Activated gamma-delta T cell (primary cell): Measurements from ENCODE around the gene PHACTR2.

ENCODE experiments used
- DNase-seq: peaks from one replicate; lab custom pipeline; 2025; lab: John Stamatoyannopoulos, UW

Gene PHACTR2

GRCh38 chr6:143742070-143742954 lies 64.5 kb downstream of the PHACTR2 start:
- DNase-seq: no peak

DNA sequence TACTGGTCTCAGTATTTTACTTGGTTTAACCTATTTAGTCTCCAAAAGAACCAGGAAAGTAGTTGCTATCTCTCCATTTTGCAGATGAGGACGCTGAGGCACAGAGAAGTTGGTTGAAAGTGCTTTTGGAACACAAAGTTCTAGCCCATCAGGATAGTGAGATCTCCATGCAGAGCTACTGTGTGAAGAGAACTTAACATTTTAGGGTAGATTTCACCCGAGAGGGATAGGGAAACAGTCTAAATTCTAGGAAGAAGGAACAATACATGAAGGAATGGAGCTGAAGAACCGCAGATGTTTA lies 65.1 kb downstream of the PHACTR2 start:
- no peak for DNase-seq

DNA sequence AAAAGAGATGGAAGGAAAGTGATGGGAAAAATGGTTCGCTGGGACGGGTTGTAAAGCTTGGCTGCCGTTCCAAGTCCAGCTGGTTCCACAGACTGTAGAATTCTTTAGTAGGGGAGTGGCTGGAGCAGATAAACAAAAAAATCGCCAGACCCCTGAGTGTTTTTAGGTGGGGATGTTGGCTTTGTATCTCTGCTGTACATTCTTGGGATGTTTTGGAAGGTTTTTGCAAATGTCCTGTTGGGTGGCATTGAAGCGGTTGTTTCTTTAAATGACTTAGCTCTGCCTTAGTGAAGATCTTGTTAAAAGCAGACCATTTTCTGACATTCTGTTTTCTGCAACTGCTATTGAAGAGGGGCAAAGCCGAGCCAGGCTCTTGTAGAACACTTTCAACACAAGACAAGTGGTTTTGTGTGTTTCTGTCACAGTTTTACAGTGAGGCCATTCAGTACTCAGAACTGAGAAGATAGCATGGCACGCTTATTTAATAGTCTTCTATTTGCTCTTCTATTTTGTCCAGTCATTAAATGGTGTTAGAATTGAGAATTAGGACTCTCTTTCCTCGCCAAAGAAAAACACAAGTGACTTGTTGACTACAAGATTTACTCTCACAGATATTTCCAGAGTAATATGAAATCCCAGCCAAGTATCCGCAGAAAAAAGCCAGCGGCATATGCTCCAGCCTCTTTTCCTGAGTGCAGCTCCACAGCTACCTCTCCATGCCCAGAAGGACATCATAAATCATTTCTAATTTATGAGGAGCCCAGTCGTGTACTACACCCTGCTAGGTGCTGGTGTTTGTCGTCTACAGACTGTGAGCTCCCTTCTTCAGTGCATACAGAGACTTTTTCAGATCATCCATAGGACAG lies 65.8 kb downstream of the PHACTR2 start:
- no peak for DNase-seq

DNA sequence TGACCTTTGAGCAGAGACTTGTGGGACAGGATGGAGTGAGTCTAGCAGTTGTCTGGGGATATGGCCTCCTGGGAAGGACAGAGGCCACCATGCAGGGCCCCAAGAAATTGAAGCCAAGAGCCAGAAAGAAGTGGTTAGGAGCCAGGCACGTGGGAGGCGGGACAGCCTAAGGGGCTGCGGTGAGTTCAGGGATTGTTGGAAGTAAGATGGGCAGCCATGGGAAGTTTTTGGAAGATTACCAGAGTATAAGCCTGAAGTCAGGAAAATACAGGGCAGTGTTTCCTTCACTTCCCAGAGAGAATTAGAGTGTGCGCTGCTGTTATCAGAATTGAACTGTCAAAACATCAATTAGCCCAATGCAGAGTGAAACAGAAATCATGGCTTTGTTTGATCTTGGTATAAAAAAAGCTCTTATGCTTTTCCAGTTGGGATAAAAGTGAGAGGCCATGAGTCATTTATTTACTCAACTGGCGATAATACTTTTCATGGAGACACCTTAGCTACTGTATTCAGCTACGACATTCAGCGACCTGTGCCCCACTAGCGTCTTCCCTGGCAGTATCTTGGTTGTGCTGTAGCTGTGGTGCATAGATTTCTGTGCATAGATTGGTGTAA lies 66.9 kb downstream of the PHACTR2 start:
- no peak for DNase-seq

GRCh38 chr6:143745166-143746133 lies 67.7 kb downstream of the PHACTR2 start:
- DNase-seq: no peak

DNA sequence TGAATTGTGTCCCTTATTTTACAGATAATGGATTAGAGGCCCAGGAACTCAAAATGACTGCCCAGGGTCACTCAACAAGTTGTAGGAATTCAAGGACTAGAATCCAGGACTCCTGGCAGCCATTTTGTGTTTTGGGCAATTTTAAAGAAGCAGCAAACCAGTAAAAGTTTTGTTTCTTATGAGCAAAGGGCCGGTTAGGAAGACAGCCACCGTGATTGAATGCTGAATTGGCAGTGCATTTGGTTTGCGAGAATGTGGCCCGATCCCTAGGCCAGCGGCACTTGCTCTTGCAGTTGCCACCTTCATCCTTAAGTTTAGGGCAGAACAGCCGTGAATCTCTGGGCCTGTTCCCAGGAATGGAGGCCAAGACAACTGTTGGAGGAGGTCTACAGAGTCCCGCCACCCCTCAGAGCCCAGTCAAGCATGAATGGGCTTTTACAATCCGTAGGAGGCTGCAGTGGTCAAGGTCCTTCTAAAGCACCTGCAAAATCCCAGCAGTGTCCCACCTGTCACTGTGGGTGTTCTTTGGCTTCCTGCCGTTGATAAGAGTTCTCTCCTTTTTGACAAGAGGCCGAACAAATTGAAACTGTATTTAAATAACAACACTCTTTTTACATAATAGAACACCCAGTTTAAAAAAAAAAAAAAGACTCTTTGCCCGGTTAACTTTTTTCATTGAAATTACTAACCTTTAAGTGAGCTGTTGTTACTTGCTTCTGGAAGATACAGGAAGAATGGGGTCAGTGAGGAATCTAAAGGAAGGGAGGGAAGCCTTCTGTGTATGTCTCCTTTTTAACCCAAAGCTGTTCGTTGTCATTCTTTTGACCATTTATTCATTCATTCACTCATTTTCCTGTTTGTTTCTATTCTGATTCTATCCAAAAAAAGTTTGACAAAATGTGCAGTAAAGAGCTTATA lies 68.7 kb downstream of the PHACTR2 start:
- no peak for DNase-seq

DNA sequence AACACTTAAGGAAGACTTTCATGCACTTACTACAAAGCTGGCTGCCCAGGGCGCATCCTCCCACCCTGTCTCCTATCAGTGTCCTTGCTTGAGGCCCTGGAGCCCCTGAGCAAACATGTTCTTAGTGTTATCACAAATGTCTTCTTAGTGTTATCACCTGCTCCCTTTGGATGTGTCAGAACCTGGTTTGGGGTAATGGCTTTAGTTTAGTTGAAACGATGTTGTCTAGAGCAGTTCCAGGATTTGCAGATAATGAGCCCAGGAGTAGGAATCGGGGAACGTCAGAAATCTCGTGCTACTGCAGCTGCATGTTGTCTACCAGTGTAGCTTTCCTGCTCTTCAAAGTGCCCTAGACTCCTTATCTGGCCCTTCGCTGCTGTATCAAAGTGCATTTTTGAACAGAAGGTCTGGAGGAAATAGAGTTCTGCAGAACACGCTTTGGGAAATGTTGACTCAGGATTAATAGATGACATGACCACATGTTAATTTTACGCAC lies 69.6 kb downstream of the PHACTR2 start:
- no peak for DNase-seq

- no peak for DNase-seq
Observed at GRCh38 chr6:143749891-143750290, 72.1 kb downstream of the PHACTR2 start.

DNA sequence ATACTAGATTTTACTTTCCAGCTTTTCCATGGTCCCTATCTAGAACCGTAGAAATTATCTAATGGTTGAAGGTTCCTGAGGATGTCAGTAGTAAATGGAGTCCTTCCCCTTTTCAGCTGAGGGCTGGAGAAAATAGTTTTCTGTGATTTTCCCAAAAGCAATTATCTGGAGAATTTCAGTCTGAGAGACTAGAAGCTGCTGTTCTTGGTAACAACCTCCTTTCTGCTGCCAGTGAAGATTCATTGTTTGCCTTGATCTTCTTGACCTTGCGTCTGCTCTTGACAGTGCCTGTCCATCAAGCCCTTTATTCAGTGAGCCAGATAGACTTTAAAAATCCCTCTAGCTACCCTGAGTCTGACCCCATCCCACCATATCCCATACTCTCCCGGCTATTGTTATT lies 73.1 kb downstream of the PHACTR2 start:
- no peak for DNase-seq

- DNase-seq: no peak
Observed at GRCh38 chr6:143752459-143752858, 74.7 kb downstream of the PHACTR2 start.

GRCh38 chr6:143753678-143754077 lies 75.9 kb downstream of the PHACTR2 start:
- no peak for DNase-seq

GRCh38 chr6:143754204-143754603 lies 76.4 kb downstream of the PHACTR2 start:
- no peak for DNase-seq

- no peak for DNase-seq
Observed at GRCh38 chr6:143755301-143755744, 77.6 kb downstream of the PHACTR2 start.

GRCh38 chr6:143757346-143757832 lies 79.6 kb downstream of the PHACTR2 start:
- DNase-seq: no peak

GRCh38 chr6:143758551-143758950 lies 80.8 kb downstream of the PHACTR2 start:
- no peak for DNase-seq

DNA sequence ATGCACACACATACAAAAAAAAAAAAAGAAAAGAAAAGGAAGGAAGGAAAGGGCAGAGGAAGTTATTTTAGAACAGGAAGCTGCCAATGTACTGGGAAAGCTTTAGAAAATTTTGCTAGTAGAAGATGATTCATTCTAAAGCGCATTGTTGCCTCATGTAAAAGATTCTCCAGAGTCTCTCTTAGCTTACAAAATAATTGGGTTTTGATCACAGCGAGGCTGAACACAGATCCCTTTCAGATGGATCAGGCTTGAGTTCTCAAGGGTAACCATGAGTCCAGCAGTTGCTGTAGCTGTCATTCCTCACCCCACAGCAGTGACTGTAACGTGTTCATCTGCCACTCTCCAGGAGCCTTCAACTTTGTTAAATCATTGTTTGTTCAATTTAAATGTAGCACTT lies 81.9 kb downstream of the PHACTR2 start:
- DNase-seq: no peak

DNA sequence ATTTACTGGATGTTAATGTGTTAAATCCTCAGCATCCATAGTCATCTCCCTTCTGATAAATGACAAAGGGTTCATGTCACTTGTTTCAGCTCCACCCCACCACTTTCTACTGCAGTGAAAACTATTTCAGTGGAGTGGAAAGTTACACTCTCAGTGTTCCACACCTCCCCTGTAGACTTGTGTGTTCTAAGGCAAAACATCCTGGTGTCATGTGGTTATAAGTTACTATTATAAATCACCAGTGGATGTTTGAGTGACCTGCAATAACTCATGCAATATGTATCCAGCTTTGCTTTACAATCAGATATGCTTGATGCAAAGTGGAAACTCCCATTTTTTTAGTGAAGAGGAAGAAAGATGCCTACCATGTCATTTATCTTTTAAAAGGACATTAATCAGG lies 83.3 kb downstream of the PHACTR2 start:
- no peak for DNase-seq

DNA sequence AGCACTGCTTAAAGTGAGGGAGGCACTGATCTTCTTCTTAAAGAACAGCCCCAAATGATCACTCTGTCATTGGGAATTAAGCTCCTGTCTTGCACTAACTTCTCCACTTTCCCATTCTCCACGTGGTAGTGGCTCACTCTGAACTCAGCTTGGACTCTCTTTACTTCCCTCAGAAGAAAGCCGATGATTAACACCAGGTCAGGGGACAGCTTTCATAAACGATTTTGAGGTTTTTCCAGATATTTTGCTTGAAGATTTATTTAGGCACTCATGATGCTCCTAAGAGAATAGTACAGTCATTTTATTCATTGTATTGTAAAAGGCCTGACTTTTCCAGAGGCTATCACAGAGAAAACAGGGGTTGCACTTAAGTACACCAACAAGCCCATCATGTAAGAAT lies 84.4 kb downstream of the PHACTR2 start:
- no peak for DNase-seq

- DNase-seq: no peak
Observed at GRCh38 chr6:143765422-143766184, 87.8 kb downstream of the PHACTR2 start.
